HFFc6 (cell line): ENCODE results near the gene TUBA1C. TPM values are rescaled to one million over a fixed set of nuclear protein-coding genes. Genes with fewer than 3 reads are reported as not detected.

Source experiments
- DNase-seq: peaks from one replicate; pipeline ENCODE4 v3.0.0-alpha.2; 2018
- H3K27ac Mint-ChIP-seq: 2 replicates; pipeline ENCODE4 v1.8.0; 2020; ENCODE audit warnings: mild to moderate bottlenecking, mixed read lengths
- H3K27me3 Mint-ChIP-seq: 2 replicates; pipeline ENCODE4 v1.8.0; 2021; ENCODE audit warnings: mild to moderate bottlenecking, moderate library complexity, mixed read lengths; ENCODE audit not compliant: insufficient read depth
- H3K36me3 Mint-ChIP-seq: 2 replicates; pipeline ENCODE4 v1.8.0; 2021; ENCODE audit warnings: low read depth, mixed read lengths
- H3K4me1 Mint-ChIP-seq: 2 replicates; pipeline ENCODE4 v1.8.0; 2020; ENCODE audit warnings: low read depth, mixed read lengths
- H3K4me3 Mint-ChIP-seq: 2 replicates; pipeline ENCODE4 v1.8.0; 2020; ENCODE audit warnings: mild to moderate bottlenecking, moderate library complexity, mixed read lengths
- H3K9me3 Mint-ChIP-seq: 2 replicates; pipeline ENCODE4 v1.8.0; 2020; ENCODE audit warnings: mild to moderate bottlenecking, mixed read lengths
- total RNA-seq, 6 experiments: library from RNA; stranded (reverse); fragmentation: NEBNext Ultra II Directional; extraction: Animal tissue kit (Norgen Biotek cat#: 25700); gene quantifications; 2 replicates in 1 of 6; 3 replicates in 5 of 6; pipeline ENCODE4 v1.2.3, GENCODE V29; 2021
- TF ChIP-seq, protein P1 (sequence below): fragments of 200-600 bp; sonication (generic); IDR thresholded peaks from 2 replicates; pipeline ENCODE4 v1.5.0; 2021; ENCODE audit warnings: antibody characterized with exemption, mild to moderate bottlenecking

The TUBA1C gene
- total RNA-seq, 6 experiments from 2014 or later, result 571 to 1,139 (median 936) TPM

GRCh38 chr12:49259452-49259851, 5.4 kb upstream of the TUBA1C start:
- H3K27me3 Mint-ChIP-seq, result no peaks in the 10 kb centered on the region
- H3K9me3 Mint-ChIP-seq, result no peaks in the 10 kb centered on the region
- TF ChIP-seq, protein P1, sequence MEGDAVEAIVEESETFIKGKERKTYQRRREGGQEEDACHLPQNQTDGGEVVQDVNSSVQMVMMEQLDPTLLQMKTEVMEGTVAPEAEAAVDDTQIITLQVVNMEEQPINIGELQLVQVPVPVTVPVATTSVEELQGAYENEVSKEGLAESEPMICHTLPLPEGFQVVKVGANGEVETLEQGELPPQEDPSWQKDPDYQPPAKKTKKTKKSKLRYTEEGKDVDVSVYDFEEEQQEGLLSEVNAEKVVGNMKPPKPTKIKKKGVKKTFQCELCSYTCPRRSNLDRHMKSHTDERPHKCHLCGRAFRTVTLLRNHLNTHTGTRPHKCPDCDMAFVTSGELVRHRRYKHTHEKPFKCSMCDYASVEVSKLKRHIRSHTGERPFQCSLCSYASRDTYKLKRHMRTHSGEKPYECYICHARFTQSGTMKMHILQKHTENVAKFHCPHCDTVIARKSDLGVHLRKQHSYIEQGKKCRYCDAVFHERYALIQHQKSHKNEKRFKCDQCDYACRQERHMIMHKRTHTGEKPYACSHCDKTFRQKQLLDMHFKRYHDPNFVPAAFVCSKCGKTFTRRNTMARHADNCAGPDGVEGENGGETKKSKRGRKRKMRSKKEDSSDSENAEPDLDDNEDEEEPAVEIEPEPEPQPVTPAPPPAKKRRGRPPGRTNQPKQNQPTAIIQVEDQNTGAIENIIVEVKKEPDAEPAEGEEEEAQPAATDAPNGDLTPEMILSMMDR, result no peak
- H3K36me3 Mint-ChIP-seq, result no peaks in the 10 kb centered on the region; the same call in 1 of the 2 replicates
- no peak for DNase-seq
- peak overlapping the region; percentile 85 for H3K27ac Mint-ChIP-seq
- H3K4me1 Mint-ChIP-seq, result peaks cover 42% of the 10 kb centered on the region
- peak overlapping the region; percentile 55 for H3K4me3 Mint-ChIP-seq

GRCh38 chr12:49260166-49260565, 4.7 kb upstream of the TUBA1C start:
- peak overlapping the region; percentile 62 for H3K4me3 Mint-ChIP-seq
- DNase-seq, result no peak
- peaks cover 3% of the 10 kb centered on the region for H3K27me3 Mint-ChIP-seq
- H3K9me3 Mint-ChIP-seq, result peaks cover 3% of the 10 kb centered on the region
- H3K4me1 Mint-ChIP-seq, result peaks cover 42% of the 10 kb centered on the region
- H3K27ac Mint-ChIP-seq, result peak overlapping the region; percentile 85
- H3K36me3 Mint-ChIP-seq, result peaks cover under 1% of the 10 kb centered on the region; the same call in 1 of the 2 replicates
- TF ChIP-seq, protein P1, result no peak

DNA sequence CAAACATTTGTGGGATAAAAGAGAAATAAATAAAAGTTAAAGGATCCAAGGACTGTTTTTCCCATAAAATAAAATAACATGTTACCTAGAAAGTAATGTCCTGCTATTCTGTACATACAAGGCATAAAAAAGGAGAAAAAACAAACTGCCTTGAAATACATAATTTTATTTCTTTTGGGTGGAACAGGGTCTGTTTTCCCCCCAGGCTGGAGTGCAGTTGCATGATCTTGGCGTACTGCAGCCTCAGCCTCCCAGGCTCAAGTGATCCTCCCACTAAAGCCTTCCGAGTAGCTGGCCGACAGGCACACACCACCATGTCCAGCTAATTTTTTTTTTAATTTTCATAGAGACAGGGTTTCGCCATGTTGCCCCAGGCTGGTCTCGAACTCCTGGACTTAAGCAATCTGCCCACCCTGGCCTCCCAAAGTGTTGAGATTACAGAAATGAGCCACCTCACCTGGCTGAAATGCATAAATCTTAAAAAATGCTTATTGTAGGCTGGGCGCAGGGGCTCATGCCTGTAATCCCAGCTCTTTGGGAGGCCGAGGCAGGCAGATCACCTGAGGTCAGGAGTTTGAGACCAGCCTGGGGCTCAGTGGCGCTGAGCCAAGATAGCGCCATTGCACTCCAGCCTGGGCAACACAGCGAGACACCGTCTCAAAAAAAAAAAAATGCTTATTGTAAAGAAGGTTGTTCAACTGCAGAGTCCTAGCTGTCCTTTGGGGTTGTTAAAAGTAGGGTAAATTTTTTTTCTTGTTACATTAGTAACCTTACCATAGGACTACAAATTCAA, 4.1 kb upstream of the TUBA1C start:
- Mint-ChIP-seq H3K4me1 (peaks cover 42% of the 10 kb centered on the region), H3K9me3 (peaks cover 9% of the 10 kb centered on the region), H3K36me3 (peaks cover 6% of the 10 kb centered on the region), H3K27ac (peak overlapping the region; percentile 85; the same call in 1 of the 2 replicates), H3K27me3 (peaks cover 9% of the 10 kb centered on the region), H3K4me3 (peak overlapping the region; percentile 62; the same call in 1 of the 2 replicates)
- TF ChIP-seq, protein P1, result no peak
- no peak for DNase-seq

DNA sequence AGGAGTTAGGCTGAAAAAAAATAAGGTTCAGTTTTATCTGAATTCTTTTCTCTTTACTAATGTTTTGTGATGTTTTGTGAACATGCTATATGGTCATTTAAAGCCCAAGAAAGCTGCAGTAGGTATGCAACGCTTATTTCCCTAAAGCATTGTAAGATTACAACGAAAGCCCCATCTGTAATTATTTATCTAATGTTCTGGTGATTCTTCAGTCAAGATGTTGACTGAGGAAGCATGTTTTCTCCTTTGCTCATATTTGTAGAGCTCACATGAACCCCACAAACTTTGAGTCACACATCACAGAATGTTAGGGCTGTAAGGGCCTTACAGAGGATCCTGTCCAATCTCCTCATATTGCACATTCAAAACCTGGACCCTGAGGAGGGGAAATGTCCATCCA, 3.2 kb upstream of the TUBA1C start:
- DNase-seq, result peak; percentile 87
- Mint-ChIP-seq H3K27ac (peak overlapping the region; percentile 83), H3K36me3 (peaks cover 14% of the 10 kb centered on the region), H3K9me3 (peaks cover 18% of the 10 kb centered on the region), H3K27me3 (peaks cover 17% of the 10 kb centered on the region), H3K4me1 (peaks cover 42% of the 10 kb centered on the region), H3K4me3 (peak overlapping the region; percentile 43)
- TF ChIP-seq, protein P1, result no peak

DNA sequence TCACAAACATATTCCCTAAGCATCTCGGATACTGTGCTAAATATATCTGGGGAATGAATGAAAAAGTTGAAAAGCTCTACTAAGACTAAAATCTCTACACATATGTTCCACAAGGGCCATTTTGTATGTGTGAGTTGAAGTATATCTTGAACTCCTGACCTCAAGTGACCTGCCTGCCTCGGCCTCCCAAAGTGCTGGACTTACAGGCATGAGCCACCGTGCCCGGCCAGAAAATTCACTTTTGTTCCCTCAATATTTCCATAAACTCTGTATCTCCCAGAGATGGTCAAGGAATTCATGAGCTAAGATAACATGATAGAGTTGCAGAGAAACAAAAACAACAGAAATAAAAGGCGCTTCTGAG, 1.5 kb upstream of the TUBA1C start:
- peak overlapping the region; percentile 90 for H3K4me3 Mint-ChIP-seq
- no peak for DNase-seq
- TF ChIP-seq, protein P1, result no peak
- H3K9me3 Mint-ChIP-seq, result peaks cover 30% of the 10 kb centered on the region
- peak overlapping the region; percentile 87 for H3K27ac Mint-ChIP-seq
- peaks cover 59% of the 10 kb centered on the region for H3K4me1 Mint-ChIP-seq
- peaks cover 23% of the 10 kb centered on the region for H3K27me3 Mint-ChIP-seq
- peaks cover 28% of the 10 kb centered on the region for H3K36me3 Mint-ChIP-seq
